GM13976 (cell line): ENCODE measurements around the gene KLRK1.
"Not testable (repeated sequence)": the region's sequence is repeated elsewhere in the genome, so short reads cannot be mapped to it uniquely, and the experiment has no call there.

Experiments
- DNase-seq: peaks from one replicate; pipeline ENCODE4 v3.0.0; 2012; ENCODE audit warnings: low spot score
- in situ Hi-C: fragments of 300-500 bp; cut with MboI; formaldehyde crosslinking; loops from one replicate; pipeline ENCODE4 v1.12.0; 2022; ENCODE audit warnings: low sequenced_read_pairs, mixed read lengths, inconsistent platforms; ENCODE audit not compliant: unreplicated experiment
- TF ChIP-seq, protein P1 (sequence below): IDR thresholded peaks from 2 replicates; pipeline ENCODE4 v1.5.1; 2012; ENCODE audit warnings: borderline replicate concordance, mild to moderate bottlenecking; ENCODE audit not compliant: insufficient read depth; ENCODE audit errors: extremely low read depth, missing control alignments, control extremely low read depth

Gene KLRK1

DNA sequence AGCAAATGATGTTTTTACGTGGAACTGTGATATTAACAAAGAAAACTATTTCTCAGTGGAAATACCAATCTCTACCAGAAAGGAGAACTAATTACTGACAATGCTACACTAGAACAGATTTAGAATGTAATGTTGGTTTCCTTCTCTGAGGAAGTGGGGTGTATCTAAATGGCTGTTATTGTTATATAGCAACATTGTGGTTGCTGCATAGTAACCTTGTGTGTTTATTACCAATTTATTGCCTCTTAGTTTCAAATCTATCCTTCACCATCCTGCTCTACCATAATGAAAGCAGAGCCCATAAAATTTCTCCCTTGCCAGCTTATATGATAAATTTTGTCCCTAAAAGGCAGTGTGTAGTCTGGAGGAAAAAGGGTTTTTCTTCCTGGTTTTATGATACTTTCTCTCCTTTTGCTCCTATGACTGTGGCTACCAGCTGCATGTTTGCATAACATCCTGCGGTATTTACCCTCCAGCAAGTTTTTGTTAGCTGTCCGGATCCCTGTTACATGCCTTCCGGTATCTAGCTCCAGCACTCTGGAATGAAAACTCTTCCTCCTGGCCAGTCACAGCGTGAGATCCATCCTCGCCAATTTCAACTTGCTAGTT is 5.7 kb upstream of the KLRK1 start:
- peak; percentile 21 for DNase-seq
- in situ Hi-C loops: no loop called here
- TF ChIP-seq, protein P1, sequence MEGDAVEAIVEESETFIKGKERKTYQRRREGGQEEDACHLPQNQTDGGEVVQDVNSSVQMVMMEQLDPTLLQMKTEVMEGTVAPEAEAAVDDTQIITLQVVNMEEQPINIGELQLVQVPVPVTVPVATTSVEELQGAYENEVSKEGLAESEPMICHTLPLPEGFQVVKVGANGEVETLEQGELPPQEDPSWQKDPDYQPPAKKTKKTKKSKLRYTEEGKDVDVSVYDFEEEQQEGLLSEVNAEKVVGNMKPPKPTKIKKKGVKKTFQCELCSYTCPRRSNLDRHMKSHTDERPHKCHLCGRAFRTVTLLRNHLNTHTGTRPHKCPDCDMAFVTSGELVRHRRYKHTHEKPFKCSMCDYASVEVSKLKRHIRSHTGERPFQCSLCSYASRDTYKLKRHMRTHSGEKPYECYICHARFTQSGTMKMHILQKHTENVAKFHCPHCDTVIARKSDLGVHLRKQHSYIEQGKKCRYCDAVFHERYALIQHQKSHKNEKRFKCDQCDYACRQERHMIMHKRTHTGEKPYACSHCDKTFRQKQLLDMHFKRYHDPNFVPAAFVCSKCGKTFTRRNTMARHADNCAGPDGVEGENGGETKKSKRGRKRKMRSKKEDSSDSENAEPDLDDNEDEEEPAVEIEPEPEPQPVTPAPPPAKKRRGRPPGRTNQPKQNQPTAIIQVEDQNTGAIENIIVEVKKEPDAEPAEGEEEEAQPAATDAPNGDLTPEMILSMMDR: no peak

DNA sequence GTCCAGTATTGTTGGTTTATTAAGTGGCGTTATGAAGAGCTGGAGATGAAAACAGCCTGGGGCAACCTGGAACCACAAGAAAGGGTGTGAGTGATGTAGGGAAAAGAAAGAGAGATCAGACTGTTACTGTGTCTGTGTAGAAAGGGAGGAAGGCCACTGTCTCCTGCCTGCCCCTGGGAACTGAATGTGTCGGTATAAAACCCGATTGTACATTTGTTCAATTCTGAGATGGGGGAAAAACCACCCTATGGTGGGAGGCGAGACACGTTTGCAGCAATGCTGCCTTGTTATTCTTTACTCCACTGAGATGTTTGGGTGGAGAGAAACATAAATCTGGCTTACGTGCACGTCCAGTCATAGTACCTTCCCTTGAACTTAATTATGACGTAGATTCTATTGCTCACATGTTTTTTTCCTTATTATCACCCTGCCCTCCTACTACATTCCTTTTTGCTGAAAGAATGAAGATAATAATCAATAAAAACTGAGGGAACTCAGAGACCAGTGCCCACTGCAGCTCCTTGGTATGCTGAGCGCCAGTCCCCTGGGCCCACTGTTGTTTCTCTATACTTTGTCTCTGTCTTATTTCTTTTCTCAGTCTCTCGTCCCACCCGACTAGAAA is 4.8 kb upstream of the KLRK1 start:
- DNase-seq: not testable (repeated sequence)

DNA sequence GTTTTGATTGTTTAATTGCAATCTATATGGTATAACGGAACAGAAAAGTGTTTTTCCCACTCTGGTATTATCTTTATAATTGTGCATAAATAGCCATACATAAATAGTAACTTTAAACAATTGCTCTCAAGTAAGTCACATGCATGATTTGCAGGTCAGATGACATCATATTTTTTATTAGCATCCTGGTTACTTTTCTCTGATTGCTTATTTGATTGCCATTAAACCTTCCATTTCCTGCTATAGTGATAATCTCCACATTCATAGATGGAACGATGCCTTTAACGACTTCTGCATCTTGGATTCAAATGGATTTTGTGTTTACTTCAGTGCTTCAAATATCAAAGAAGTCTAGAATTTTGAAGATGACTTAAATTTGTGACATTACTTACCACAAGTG is 3.5 kb upstream of the KLRK1 start:
- TF ChIP-seq, protein P1: no peak
- in situ Hi-C loops: no loop called here
- DNase-seq: no peak

More for the DNA sequence above, 4.8 kb upstream of the KLRK1 start:
- in situ Hi-C loops: not testable (repeated sequence)

- TF ChIP-seq, protein P1: no peak
- peak; percentile 24 for DNase-seq
- in situ Hi-C loops: no loop called here
Observed at GRCh38 chr12:10392394-10392930, 2.6 kb upstream of the KLRK1 start.

DNA sequence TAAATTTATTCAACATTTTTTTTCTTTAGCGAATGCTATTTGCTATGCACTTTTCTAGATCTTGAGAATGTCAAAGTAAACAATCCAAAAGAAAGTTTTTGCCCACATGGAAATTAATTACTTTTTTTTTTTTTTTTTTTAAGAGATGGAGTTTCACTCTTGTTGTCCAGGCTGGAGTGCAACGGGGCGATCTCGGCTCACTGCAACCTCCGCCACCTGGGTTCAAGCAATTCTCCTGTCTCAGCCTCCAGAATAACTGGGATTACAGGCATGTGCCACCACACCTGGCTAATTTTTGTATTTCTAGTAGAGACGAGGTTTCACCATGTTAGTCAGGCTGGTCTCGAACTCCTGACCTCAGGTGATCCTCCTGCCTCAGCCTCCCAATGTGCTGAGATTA is 1.1 kb upstream of the KLRK1 start:
- in situ Hi-C loops: not testable (repeated sequence)

DNA sequence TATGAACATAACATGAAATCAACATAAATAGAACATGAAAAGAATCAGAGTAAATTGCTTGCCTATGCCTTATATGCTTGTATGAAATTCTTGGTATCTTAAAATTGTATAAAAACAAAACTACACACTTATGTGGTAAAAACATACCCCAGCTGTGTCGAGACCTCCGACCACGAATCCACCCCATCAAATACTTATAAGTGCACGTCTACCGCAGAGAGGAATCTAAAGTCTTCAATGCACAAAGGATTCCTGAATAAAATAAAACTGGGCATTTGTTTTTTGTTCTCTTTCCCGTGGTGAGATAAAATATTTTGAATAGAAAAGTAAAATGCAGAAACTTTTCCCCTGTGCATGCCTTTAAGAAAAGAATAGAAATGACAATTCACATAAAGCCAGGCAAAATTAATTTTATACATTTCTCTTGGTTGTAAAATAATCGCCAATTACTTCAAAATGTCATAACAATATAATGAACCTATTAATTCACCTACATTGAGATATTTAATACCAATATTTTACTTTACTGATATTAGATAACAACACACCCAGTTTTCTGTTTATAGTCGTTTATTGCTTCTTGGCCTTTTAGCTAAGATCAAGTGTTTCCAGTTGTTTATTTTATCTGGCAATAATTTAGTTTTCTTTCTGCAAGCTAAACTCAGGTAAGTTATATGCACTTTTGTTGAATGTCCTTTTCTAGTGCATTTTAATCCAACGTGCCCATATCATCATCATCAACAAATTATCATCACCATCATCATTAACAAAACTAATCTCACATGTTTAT is 1.0 kb downstream of the KLRK1 start:
- no peak for DNase-seq
- in situ Hi-C loops: no loop called here
- TF ChIP-seq, protein P1: no peak

More for the DNA sequence above, 1.1 kb upstream of the KLRK1 start:
- not testable (repeated sequence) for DNase-seq

- in situ Hi-C loops, DNase-seq: not testable (repeated sequence)
Observed at GRCh38 chr12:10387498-10387897, 2.3 kb downstream of the KLRK1 start.

- DNase-seq: no peak
- in situ Hi-C loops: no loop called here
- TF ChIP-seq, protein P1: no peak
Observed at GRCh38 chr12:10386857-10387256, 3.0 kb downstream of the KLRK1 start.
